ENCODE data around the gene BMI1.

DNA sequence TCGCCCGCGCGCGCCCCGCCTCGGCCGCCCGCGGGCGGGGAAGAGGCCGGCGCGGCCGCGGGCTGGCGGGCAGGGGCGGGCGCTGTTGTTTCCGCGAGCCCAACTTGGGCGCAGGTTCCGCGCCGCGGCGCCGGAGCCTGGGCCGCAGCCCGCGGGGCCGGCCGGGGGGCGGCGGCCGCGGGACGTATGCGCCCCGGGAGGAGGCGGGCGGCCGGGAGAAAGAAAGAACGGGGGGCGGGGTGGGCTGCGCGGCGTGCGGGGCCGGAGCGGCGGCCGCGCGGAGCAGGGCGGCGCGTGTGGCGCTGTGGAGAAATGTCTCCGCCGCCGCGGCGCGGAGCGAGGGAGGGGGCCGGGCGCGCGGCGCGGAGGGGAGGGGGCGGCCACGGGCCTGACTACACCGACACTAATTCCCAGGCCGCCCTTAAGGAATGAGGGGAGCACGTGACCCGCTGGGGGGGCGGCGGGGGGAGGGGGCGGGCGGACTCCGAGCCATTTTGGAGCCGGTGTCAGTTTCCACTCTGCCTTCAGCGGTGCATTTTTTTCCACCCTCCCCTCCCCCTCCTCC is at the start of gene BMI1:
- TF ChIP-seq, protein P1, sequence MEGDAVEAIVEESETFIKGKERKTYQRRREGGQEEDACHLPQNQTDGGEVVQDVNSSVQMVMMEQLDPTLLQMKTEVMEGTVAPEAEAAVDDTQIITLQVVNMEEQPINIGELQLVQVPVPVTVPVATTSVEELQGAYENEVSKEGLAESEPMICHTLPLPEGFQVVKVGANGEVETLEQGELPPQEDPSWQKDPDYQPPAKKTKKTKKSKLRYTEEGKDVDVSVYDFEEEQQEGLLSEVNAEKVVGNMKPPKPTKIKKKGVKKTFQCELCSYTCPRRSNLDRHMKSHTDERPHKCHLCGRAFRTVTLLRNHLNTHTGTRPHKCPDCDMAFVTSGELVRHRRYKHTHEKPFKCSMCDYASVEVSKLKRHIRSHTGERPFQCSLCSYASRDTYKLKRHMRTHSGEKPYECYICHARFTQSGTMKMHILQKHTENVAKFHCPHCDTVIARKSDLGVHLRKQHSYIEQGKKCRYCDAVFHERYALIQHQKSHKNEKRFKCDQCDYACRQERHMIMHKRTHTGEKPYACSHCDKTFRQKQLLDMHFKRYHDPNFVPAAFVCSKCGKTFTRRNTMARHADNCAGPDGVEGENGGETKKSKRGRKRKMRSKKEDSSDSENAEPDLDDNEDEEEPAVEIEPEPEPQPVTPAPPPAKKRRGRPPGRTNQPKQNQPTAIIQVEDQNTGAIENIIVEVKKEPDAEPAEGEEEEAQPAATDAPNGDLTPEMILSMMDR (conservative IDR thresholded peaks at IDR 0.05; ENCODE audit: low read depth, low read length) = no peak
- no peak for TF ChIP-seq EZH2 (IDR thresholded peaks at IDR 0.05; ENCODE audit: borderline replicate concordance, low read depth, low read length, poor library complexity, severe bottlenecking)

All from A673 (cell line).